SW 1271 (cell line): ENCODE data around the gene AXL.
"Not testable (repeated sequence)": the region's sequence is repeated elsewhere in the genome, so short reads cannot be mapped to it uniquely, and the experiment has no call there.

Experiments
- DNase-seq, 2 experiments: peaks; one replicate each; lab custom pipeline; 2025; lab: John Stamatoyannopoulos, UW

AXL gene

GRCh38 chr19:41218615-41219507 is at the start of gene AXL:
AXL (plus strand) TSS chr19:41219223; CDS start chr19:41219393, 170 bp downstream.
- peak; percentile 50 to 62 for DNase-seq

GRCh38 chr19:41172297-41173164 is 46.5 kb upstream of the AXL start:
- no peak for DNase-seq

GRCh38 chr19:41174297-41174928 is 44.6 kb upstream of the AXL start:
- DNase-seq: no peak

GRCh38 chr19:41175801-41176777 is 42.9 kb upstream of the AXL start:
- DNase-seq: no peak

- not testable (repeated sequence) for DNase-seq
Measured at GRCh38 chr19:41180173-41180572, 38.9 kb upstream of the AXL start.

GRCh38 chr19:41186971-41187883 is 31.8 kb upstream of the AXL start:
- DNase-seq: no peak

GRCh38 chr19:41187884-41188279 is 31.1 kb upstream of the AXL start:
- DNase-seq: no peak

GRCh38 chr19:41189425-41190065 is 29.5 kb upstream of the AXL start:
- DNase-seq: no peak

GRCh38 chr19:41192574-41193429 is 26.2 kb upstream of the AXL start, which contains the start of gene CYP2S1:
CYP2S1 (plus strand) TSS chr19:41193219; CDS start chr19:41193265, 46 bp downstream.
- no peak for DNase-seq

GRCh38 chr19:41193430-41194156 is 25.4 kb upstream of the AXL start:
- DNase-seq: no peak

GRCh38 chr19:41194157-41194552 is 24.9 kb upstream of the AXL start:
- DNase-seq: no peak

- no peak for DNase-seq
Measured at GRCh38 chr19:41195675-41196497, 23.1 kb upstream of the AXL start.

- DNase-seq: no peak
Measured at GRCh38 chr19:41198559-41198958, 20.5 kb upstream of the AXL start.

- DNase-seq: no peak
Measured at GRCh38 chr19:41203371-41203770, 15.7 kb upstream of the AXL start.

GRCh38 chr19:41204338-41204737 is 14.7 kb upstream of the AXL start:
- peak; percentile 23 to 70 for DNase-seq

- no peak for DNase-seq
Measured at GRCh38 chr19:41205995-41206394, 13.0 kb upstream of the AXL start.

GRCh38 chr19:41206456-41206855 is 12.6 kb upstream of the AXL start:
- no peak for DNase-seq
